AG10803 (cell line): ENCODE results near the gene ZNF311.
A peak's percentile ranks its signal among the peaks of the same experiment; 100 is the strongest.

Experiments used
- DNase-seq: peaks from one replicate; pipeline ENCODE4 v3.0.0; 2010; ENCODE audit warnings: low read depth
- H3K4me3 ChIP-seq: 2 replicates; pipeline ENCODE4 v1.5.1; 2011; ENCODE audit warnings: mild to moderate bottlenecking, low read length, control low read depth
- CTCF ChIP-seq: conservative IDR thresholded peaks from 2 replicates; pipeline ENCODE4 v1.5.1; 2011; ENCODE audit warnings: mild to moderate bottlenecking, low read length, control low read depth, inconsistent platforms

ZNF311 gene

GRCh38 chr6:29019629-29020028, 14.5 kb upstream of the ZNF311 start:
- no peak for DNase-seq
- no peak overlapping the region for H3K4me3 ChIP-seq
- TF ChIP-seq CTCF, result no peak

GRCh38 chr6:29017428-29017802, 12.3 kb upstream of the ZNF311 start:
- DNase-seq, result no peak
- no peak overlapping the region for H3K4me3 ChIP-seq
- no peak for TF ChIP-seq CTCF

GRCh38 chr6:29016559-29017427, 11.7 kb upstream of the ZNF311 start:
- peak; percentile 90 for TF ChIP-seq CTCF
- peak overlapping the region; percentile 73 for H3K4me3 ChIP-seq
- peak; percentile 67 for DNase-seq

GRCh38 chr6:29014729-29015608, 9.9 kb upstream of the ZNF311 start:
- TF ChIP-seq CTCF, result no peak
- H3K4me3 ChIP-seq, result peak overlapping the region; percentile 12; the same call in 1 of the 2 replicates
- peak; percentile 3 for DNase-seq

- peak overlapping the region; percentile 71 for H3K4me3 ChIP-seq
- DNase-seq, result peak; percentile 47
- no peak for TF ChIP-seq CTCF
These were observed 6.2 kb upstream of the ZNF311 start for GRCh38 chr6:29011276-29011734.

- no peak overlapping the region for H3K4me3 ChIP-seq
- DNase-seq, result no peak
- no peak for TF ChIP-seq CTCF
These were observed 4.2 kb upstream of the ZNF311 start for GRCh38 chr6:29009358-29009757.
